ENCODE results near the gene PARD3.

The PARD3 gene

GRCh38 chr10:34721208-34721840, 93.8 kb downstream of the PARD3 start:
- no CpG with 5 or more reads among the region's 5 CpGs for WGBS (ENCODE audit: extremely low coverage, insufficient coverage, insufficient read length)

GRCh38 chr10:34719746-34720145, 95.3 kb downstream of the PARD3 start:
- no peak for DNase-seq
- no peak overlapping the region for H4K12ac ChIP-seq (ENCODE audit: low read depth, low read length)
- WGBS (ENCODE audit: extremely low coverage, insufficient coverage, insufficient read length) = no CpG with 5 or more reads among the region's 1 CpG
- no peak overlapping the region for H2BK120ac ChIP-seq (ENCODE audit: insufficient read depth, low read length, poor library complexity)
- no peaks in the 10 kb centered on the region for H3K79me2 ChIP-seq (ENCODE audit: control insufficient read depth, insufficient read depth, low read length, poor library complexity)
- H3K9ac ChIP-seq (ENCODE audit: low read length) = no peak overlapping the region
- no peaks in the 10 kb centered on the region for H3K79me1 ChIP-seq (ENCODE audit: low read length)
- H3K4ac ChIP-seq (ENCODE audit: low read depth, low read length) = peak overlapping the region; percentile 58
- no peak overlapping the region for H3K4me2 ChIP-seq (ENCODE audit: low read length)
- H3K4me3 ChIP-seq (ENCODE audit: low read depth, low read length) = no peak overlapping the region
- no peak overlapping the region for H4K91ac ChIP-seq (ENCODE audit: low read depth, low read length)
- H2BK5ac ChIP-seq (ENCODE audit: low read depth, low read length, poor library complexity) = no peak overlapping the region
- H2BK12ac ChIP-seq (ENCODE audit: low read length) = no peak overlapping the region
- no peak overlapping the region for H3K14ac ChIP-seq (ENCODE audit: low read length)
- peaks cover 3 to 8% of the 10 kb centered on the region in 2 experiments for H3K4me1 ChIP-seq (ENCODE audit: control insufficient read depth in 1 of 2, insufficient read depth in 2 of 2, low read length in 2 of 2)
- no peak overlapping the region for H3K18ac ChIP-seq (ENCODE audit: low read length)
- no peak overlapping the region for H3K27ac ChIP-seq (ENCODE audit: low read depth, low read length)
- no peak overlapping the region for H2AFZ ChIP-seq (ENCODE audit: insufficient read depth, low read length, poor library complexity)
- no peaks in the 10 kb centered on the region for H3K9me3 ChIP-seq (ENCODE audit: insufficient read depth, low read depth, low read length)
- no peak overlapping the region for H2AK5ac ChIP-seq (ENCODE audit: low read length)
- H4K8ac ChIP-seq (ENCODE audit: low read depth, low read length) = no peak overlapping the region
- H3K23ac ChIP-seq (ENCODE audit: low read length) = peak overlapping the region; percentile 32
- no peaks in the 10 kb centered on the region for H3K36me3 ChIP-seq (ENCODE audit: control insufficient read depth in 1 of 2, insufficient read depth in 2 of 2, low read length in 2 of 2)
- no peaks in the 10 kb centered on the region for H3K27me3 ChIP-seq (ENCODE audit: insufficient read depth, low read length)

More at GRCh38 chr10:34721208-34721840, 93.8 kb downstream of the PARD3 start:
- peak overlapping the region; percentile 72 for H2BK120ac ChIP-seq (ENCODE audit: insufficient read depth, low read length, poor library complexity)
- no peaks in the 10 kb centered on the region for H3K27me3 ChIP-seq (ENCODE audit: insufficient read depth, low read length)
- no peak overlapping the region for H3K9ac ChIP-seq (ENCODE audit: low read length)
- H4K91ac ChIP-seq (ENCODE audit: low read depth, low read length) = peak overlapping the region; percentile 77
- H4K8ac ChIP-seq (ENCODE audit: low read depth, low read length) = no peak overlapping the region
- H3K23ac ChIP-seq (ENCODE audit: low read length) = no peak overlapping the region
- H2AFZ ChIP-seq (ENCODE audit: insufficient read depth, low read length, poor library complexity) = no peak overlapping the region
- no peaks in the 10 kb centered on the region for H3K79me1 ChIP-seq (ENCODE audit: low read length)
- H3K4ac ChIP-seq (ENCODE audit: low read depth, low read length) = peak overlapping the region; percentile 9
- no peak overlapping the region for H4K12ac ChIP-seq (ENCODE audit: low read depth, low read length)
- no peak overlapping the region for H3K4me3 ChIP-seq (ENCODE audit: low read depth, low read length)
- no peak overlapping the region for H3K4me2 ChIP-seq (ENCODE audit: low read length)
- H3K18ac ChIP-seq (ENCODE audit: low read length) = no peak overlapping the region
- H3K9me3 ChIP-seq (ENCODE audit: insufficient read depth, low read depth, low read length) = no peaks in the 10 kb centered on the region
- H3K79me2 ChIP-seq (ENCODE audit: control insufficient read depth, insufficient read depth, low read length, poor library complexity) = no peaks in the 10 kb centered on the region
- peaks cover 3 to 6% of the 10 kb centered on the region in 2 experiments for H3K4me1 ChIP-seq (ENCODE audit: control insufficient read depth in 1 of 2, insufficient read depth in 2 of 2, low read length in 2 of 2)
- H2BK5ac ChIP-seq (ENCODE audit: low read depth, low read length, poor library complexity) = no peak overlapping the region
- peak overlapping the region; percentile 49 for H2BK12ac ChIP-seq (ENCODE audit: low read length)
- H3K36me3 ChIP-seq (ENCODE audit: control insufficient read depth in 1 of 2, insufficient read depth in 2 of 2, low read length in 2 of 2) = no peaks in the 10 kb centered on the region
- no peak overlapping the region for H3K27ac ChIP-seq (ENCODE audit: low read depth, low read length)
- no peak overlapping the region for H2AK5ac ChIP-seq (ENCODE audit: low read length)
- H3K14ac ChIP-seq (ENCODE audit: low read length) = peak overlapping the region; percentile 66
- DNase-seq = no peak

- H2BK12ac ChIP-seq (ENCODE audit: low read length) = no peak overlapping the region
- H2BK120ac ChIP-seq (ENCODE audit: insufficient read depth, low read length, poor library complexity) = no peak overlapping the region
- no peaks in the 10 kb centered on the region for H3K9me3 ChIP-seq (ENCODE audit: insufficient read depth, low read depth, low read length)
- no peak overlapping the region for H3K23ac ChIP-seq (ENCODE audit: low read length)
- no peak overlapping the region for H3K4me2 ChIP-seq (ENCODE audit: low read length)
- no peak overlapping the region for H4K12ac ChIP-seq (ENCODE audit: low read depth, low read length)
- H2AK5ac ChIP-seq (ENCODE audit: low read length) = no peak overlapping the region
- no peaks in the 10 kb centered on the region for H3K36me3 ChIP-seq (ENCODE audit: control insufficient read depth in 1 of 2, insufficient read depth in 2 of 2, low read length in 2 of 2)
- no peak overlapping the region for H3K27ac ChIP-seq (ENCODE audit: low read depth, low read length)
- DNase-seq = peak in 1 of 2 donors; percentile 30
- H4K91ac ChIP-seq (ENCODE audit: low read depth, low read length) = no peak overlapping the region
- no peak overlapping the region for H3K9ac ChIP-seq (ENCODE audit: low read length)
- H3K79me1 ChIP-seq (ENCODE audit: low read length) = no peaks in the 10 kb centered on the region
- no peak overlapping the region for H4K8ac ChIP-seq (ENCODE audit: low read depth, low read length)
- peaks cover 4 to 9% of the 10 kb centered on the region in 2 experiments for H3K4me1 ChIP-seq (ENCODE audit: control insufficient read depth in 1 of 2, insufficient read depth in 2 of 2, low read length in 2 of 2)
- no peak overlapping the region for H3K18ac ChIP-seq (ENCODE audit: low read length)
- no peaks in the 10 kb centered on the region for H3K79me2 ChIP-seq (ENCODE audit: control insufficient read depth, insufficient read depth, low read length, poor library complexity)
- H2BK5ac ChIP-seq (ENCODE audit: low read depth, low read length, poor library complexity) = no peak overlapping the region
- H3K4ac ChIP-seq (ENCODE audit: low read depth, low read length) = no peak overlapping the region
- H2AFZ ChIP-seq (ENCODE audit: insufficient read depth, low read length, poor library complexity) = no peak overlapping the region
- no peaks in the 10 kb centered on the region for H3K27me3 ChIP-seq (ENCODE audit: insufficient read depth, low read length)
- WGBS (ENCODE audit: extremely low coverage, insufficient coverage, insufficient read length) = no CpG with 5 or more reads among the region's 2 CpGs
- H3K14ac ChIP-seq (ENCODE audit: low read length) = no peak overlapping the region
- H3K4me3 ChIP-seq (ENCODE audit: low read depth, low read length) = no peak overlapping the region
These were observed 95.8 kb downstream of the PARD3 start for GRCh38 chr10:34719328-34719727.

GRCh38 chr10:34717429-34717828, 97.7 kb downstream of the PARD3 start:
- H4K8ac ChIP-seq (ENCODE audit: low read depth, low read length) = no peak overlapping the region
- H2BK120ac ChIP-seq (ENCODE audit: insufficient read depth, low read length, poor library complexity) = no peak overlapping the region
- no peak overlapping the region for H3K23ac ChIP-seq (ENCODE audit: low read length)
- no peaks in the 10 kb centered on the region for H3K79me1 ChIP-seq (ENCODE audit: low read length)
- H3K14ac ChIP-seq (ENCODE audit: low read length) = no peak overlapping the region
- no peak overlapping the region for H3K9ac ChIP-seq (ENCODE audit: low read length)
- H3K9me3 ChIP-seq (ENCODE audit: insufficient read depth, low read depth, low read length) = no peaks in the 10 kb centered on the region
- H4K12ac ChIP-seq (ENCODE audit: low read depth, low read length) = no peak overlapping the region
- no CpG with 5 or more reads among the region's 7 CpGs for WGBS (ENCODE audit: extremely low coverage, insufficient coverage, insufficient read length)
- H3K27me3 ChIP-seq (ENCODE audit: insufficient read depth, low read length) = no peaks in the 10 kb centered on the region
- no peak overlapping the region for H2BK5ac ChIP-seq (ENCODE audit: low read depth, low read length, poor library complexity)
- H3K4ac ChIP-seq (ENCODE audit: low read depth, low read length) = peak overlapping the region; percentile 85
- H4K91ac ChIP-seq (ENCODE audit: low read depth, low read length) = no peak overlapping the region
- H3K27ac ChIP-seq (ENCODE audit: low read depth, low read length) = no peak overlapping the region
- H2BK12ac ChIP-seq (ENCODE audit: low read length) = no peak overlapping the region
- H2AK5ac ChIP-seq (ENCODE audit: low read length) = no peak overlapping the region
- H3K18ac ChIP-seq (ENCODE audit: low read length) = no peak overlapping the region
- H3K4me3 ChIP-seq (ENCODE audit: low read depth, low read length) = no peak overlapping the region
- peaks cover 9 to 11% of the 10 kb centered on the region in 2 experiments for H3K4me1 ChIP-seq (ENCODE audit: control insufficient read depth in 1 of 2, insufficient read depth in 2 of 2, low read length in 2 of 2)
- no peak overlapping the region for H3K4me2 ChIP-seq (ENCODE audit: low read length)
- no peak for DNase-seq
- H3K36me3 ChIP-seq (ENCODE audit: control insufficient read depth in 1 of 2, insufficient read depth in 2 of 2, low read length in 2 of 2) = no peaks in the 10 kb centered on the region
- H2AFZ ChIP-seq (ENCODE audit: insufficient read depth, low read length, poor library complexity) = no peak overlapping the region
- H3K79me2 ChIP-seq (ENCODE audit: control insufficient read depth, insufficient read depth, low read length, poor library complexity) = no peaks in the 10 kb centered on the region

All from trophoblast cell (in vitro differentiated cells and primary cell).